ENCODE data around the gene RPL13. TPM values are rescaled to one million over a fixed set of nuclear protein-coding genes. Genes with fewer than 3 reads are reported as not detected.

Gene RPL13
- total and polyA plus RNA-seq, 12 donors = 786 to 7,398 (median 999) TPM

DNA sequence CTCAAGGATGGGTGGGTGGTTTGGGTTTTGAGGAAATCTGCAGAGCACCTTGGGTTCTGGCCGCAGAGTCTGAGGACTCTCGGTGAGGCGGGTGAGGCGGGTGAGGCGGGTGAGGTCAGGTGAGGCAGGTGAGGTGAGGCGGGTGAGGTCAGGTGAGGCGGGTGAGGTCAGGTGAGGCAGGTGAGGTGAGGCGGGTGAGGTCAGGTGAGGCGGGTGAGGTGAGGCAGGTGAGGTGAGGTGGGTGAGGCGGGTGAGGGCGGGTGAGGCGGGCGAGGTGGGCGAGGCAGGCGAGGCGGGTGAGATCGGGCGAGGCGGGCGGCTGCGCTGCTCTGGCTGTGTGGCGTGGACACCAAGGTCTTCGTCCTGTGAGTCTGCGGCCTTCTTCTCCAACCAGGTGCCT is 24.1 kb upstream of the RPL13 start:
- H3K4me3 ChIP-seq = no peak overlapping the region
- intact Hi-C loops (cut with DNase I) = no loop called here
- H3K9me3 ChIP-seq = no peaks in the 10 kb centered on the region
- no peak for ATAC-seq
- H3K27me3 ChIP-seq = no peaks in the 10 kb centered on the region
- TF ChIP-seq, protein P1, sequence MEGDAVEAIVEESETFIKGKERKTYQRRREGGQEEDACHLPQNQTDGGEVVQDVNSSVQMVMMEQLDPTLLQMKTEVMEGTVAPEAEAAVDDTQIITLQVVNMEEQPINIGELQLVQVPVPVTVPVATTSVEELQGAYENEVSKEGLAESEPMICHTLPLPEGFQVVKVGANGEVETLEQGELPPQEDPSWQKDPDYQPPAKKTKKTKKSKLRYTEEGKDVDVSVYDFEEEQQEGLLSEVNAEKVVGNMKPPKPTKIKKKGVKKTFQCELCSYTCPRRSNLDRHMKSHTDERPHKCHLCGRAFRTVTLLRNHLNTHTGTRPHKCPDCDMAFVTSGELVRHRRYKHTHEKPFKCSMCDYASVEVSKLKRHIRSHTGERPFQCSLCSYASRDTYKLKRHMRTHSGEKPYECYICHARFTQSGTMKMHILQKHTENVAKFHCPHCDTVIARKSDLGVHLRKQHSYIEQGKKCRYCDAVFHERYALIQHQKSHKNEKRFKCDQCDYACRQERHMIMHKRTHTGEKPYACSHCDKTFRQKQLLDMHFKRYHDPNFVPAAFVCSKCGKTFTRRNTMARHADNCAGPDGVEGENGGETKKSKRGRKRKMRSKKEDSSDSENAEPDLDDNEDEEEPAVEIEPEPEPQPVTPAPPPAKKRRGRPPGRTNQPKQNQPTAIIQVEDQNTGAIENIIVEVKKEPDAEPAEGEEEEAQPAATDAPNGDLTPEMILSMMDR (IDR thresholded peaks at IDR 0.05) = no peak
- no peak for DNase-seq
- peaks cover 3 to 37% (median 20%) of the 10 kb centered on the region in 9 donors for H3K4me1 ChIP-seq
- peaks cover 0 to 82% (median 42%) of the 10 kb centered on the region in 9 donors for H3K36me3 ChIP-seq
- H3K27ac ChIP-seq = no peak overlapping the region
- 99 to 100% methylated on average over 6 to 20 of the region's 24 CpGs for WGBS, 2 donors

DNA sequence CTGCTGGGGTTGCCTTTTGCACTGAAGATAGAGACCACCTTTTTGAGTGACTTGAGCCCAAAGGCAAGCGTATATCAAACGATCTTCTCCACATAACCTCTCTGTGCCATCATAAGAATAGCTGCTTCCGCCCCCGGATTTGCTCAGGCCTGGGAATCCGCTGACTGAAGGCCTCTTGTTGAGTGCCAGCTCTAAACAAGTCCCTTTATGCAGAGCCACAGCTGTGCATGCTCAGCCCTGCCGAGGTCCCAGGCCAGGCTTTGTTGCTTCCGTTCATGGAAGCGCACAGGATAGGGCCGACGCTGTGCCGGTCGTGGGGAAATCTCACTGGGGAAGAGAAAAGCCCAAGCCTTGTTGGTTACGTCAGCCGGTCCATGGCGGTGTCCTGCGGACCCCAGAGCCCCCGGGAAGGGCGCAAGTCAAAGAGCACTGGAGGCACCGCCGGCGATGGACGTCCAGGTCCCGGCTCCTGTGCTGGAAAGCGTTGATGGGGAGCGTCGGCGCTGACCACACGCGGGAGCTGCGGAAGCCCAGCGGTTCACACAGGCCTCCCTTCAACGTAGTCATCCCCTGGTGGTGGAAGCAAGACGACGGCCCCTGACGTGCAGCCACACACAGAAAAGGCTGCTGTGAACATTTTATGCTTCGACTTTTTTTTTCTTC is 23.5 kb upstream of the RPL13 start:
- Histone ChIP-seq H3K4me1 (peaks cover 7 to 37% (median 20%) of the 10 kb centered on the region in 9 donors), H3K27ac (no peak overlapping the region), H3K27me3 (no peaks in the 10 kb centered on the region), H3K36me3 (peaks cover 0 to 82% (median 36%) of the 10 kb centered on the region in 9 donors), H3K9me3 (no peaks in the 10 kb centered on the region), H3K4me3 (no peak overlapping the region)
- DNase-seq (no peak), ATAC-seq (no peak)
- 84 to 88% methylated on average over 36 of the region's 36 CpGs for WGBS, 2 donors
- intact Hi-C loops (cut with DNase I) = no loop called here
- TF ChIP-seq, protein P1 (IDR thresholded peaks at IDR 0.05) = no peak

DNA sequence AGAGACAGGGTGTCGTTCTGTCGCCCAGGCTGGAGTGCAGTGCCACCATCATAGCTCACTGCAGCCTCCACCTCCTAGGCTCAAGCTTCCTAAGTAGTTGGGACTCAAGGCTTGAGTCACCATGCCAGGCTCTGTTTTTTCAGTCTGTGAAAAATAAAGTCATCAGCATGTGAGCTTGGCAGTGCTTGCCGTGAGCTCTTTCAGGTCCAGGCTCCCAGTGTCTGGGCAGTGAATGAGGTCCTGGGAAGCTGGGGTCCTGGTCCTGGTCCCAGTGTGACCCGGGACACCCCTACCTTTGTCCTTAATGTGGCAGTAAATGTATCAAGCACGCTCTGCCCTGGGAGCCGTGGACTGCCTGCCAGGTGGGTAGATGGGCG is 22.9 kb upstream of the RPL13 start:
- DNase-seq (no peak), ATAC-seq (no peak)
- 92 to 96% methylated on average over 7 of the region's 7 CpGs for WGBS, 2 donors
- peaks cover 0 to 82% (median 34%) of the 10 kb centered on the region in 9 donors for H3K36me3 ChIP-seq
- H3K27ac ChIP-seq = no peak overlapping the region
- H3K9me3 ChIP-seq = no peaks in the 10 kb centered on the region
- no peaks in the 10 kb centered on the region for H3K27me3 ChIP-seq
- peaks cover 7 to 36% (median 19%) of the 10 kb centered on the region in 9 donors for H3K4me1 ChIP-seq
- H3K4me3 ChIP-seq = no peak overlapping the region
- TF ChIP-seq, protein P1 (IDR thresholded peaks at IDR 0.05) = no peak
- intact Hi-C loops (cut with DNase I) = no loop called here

DNA sequence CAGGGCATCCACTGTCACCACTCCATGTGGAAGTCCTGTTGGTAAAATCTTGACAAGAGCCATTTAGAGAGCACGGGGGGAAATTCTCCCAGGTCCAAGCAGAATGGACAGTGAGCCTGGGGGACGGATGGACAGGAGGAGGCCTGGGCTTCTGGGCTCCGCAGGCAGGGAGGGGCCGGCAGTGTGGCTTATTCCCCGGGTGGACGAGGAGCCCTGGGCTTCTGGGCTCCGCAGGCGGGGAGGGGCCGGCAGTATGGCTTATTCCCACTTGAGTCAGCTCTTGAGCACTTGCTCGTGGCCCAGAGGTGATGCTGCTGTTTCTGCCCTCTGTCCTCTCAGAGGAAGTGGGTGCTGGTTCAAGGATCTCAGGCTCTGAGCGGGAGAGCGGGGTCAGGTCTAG is 22.2 kb upstream of the RPL13 start:
- peaks cover 0 to 80% (median 34%) of the 10 kb centered on the region in 9 donors for H3K36me3 ChIP-seq
- H3K27ac ChIP-seq = no peak overlapping the region
- intact Hi-C loops (cut with DNase I) = no loop called here
- peaks cover 7 to 36% (median 17%) of the 10 kb centered on the region in 9 donors for H3K4me1 ChIP-seq
- H3K9me3 ChIP-seq = no peaks in the 10 kb centered on the region
- no peaks in the 10 kb centered on the region for H3K27me3 ChIP-seq
- ATAC-seq (no peak), DNase-seq (no peak)
- TF ChIP-seq, protein P1 (IDR thresholded peaks at IDR 0.05) = no peak
- WGBS, 2 donors = 91 to 93% methylated on average over 12 of the region's 12 CpGs
- no peak overlapping the region for H3K4me3 ChIP-seq

All from heart right ventricle (tissue), 16 donors.